ENCODE results near the gene CEBPG. TPM values are rescaled to one million over a fixed set of nuclear protein-coding genes. Genes with fewer than 3 reads are reported as not detected.

Gene CEBPG
- polyA plus RNA-seq, 1 donor from 2014 or later = 67.5 TPM

DNA sequence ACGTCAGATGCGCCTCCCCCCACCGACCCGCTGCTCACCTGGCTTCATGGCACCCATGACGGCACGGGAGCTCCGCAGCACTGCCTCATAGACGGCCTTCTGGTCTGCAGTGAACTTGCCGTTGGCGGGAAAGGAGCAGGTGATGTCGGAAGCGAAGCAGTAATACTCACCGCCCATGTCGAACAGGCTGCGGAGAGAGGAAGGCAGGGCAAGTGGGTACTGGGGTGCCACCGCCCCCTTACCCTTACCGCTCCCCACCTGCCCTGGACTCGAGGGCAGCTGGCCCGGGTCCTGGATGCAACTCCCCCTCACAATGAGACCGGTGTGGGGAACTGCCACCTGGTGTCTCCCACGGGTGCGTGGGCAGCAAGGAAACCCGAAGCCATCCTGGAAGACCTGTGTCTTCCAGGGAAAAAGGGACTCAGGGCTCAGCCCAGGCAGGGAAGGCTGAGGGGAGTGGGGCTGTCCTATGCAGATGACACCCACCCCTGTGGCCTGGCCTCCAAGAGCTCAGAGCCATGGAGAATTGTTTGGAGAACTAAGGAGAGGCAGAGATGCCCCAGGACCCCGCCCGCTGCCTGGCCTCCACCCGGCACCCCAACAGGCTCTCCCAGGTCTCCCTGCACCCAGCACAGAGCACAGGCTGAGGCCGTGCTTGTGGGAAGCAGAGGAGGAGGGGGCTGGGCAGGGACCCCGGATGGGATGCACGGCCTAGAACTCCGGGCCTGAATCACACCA lies 28.3 kb downstream of the CEBPG start:
- TF ChIP-seq EP300 (conservative IDR thresholded peaks at IDR 0.05; ENCODE audit: poor library complexity, severe bottlenecking) (no peak), TAF1 (IDR thresholded peaks at IDR 0.05; ENCODE audit: low read depth) (no peak), EZH2 (IDR thresholded peaks at IDR 0.05; ENCODE audit: borderline replicate concordance, insufficient read depth, low read length, poor library complexity, severe bottlenecking) (no peak), POLR2AphosphoS5 (IDR thresholded peaks at IDR 0.05) (no peak), RAD21 (conservative IDR thresholded peaks at IDR 0.05) (no peak), MXI1 (conservative IDR thresholded peaks at IDR 0.05; ENCODE audit: poor library complexity, severe bottlenecking) (no peak), SMC3 (conservative IDR thresholded peaks at IDR 0.05; ENCODE audit: poor library complexity) (no peak)
- TF ChIP-seq, protein P1, sequence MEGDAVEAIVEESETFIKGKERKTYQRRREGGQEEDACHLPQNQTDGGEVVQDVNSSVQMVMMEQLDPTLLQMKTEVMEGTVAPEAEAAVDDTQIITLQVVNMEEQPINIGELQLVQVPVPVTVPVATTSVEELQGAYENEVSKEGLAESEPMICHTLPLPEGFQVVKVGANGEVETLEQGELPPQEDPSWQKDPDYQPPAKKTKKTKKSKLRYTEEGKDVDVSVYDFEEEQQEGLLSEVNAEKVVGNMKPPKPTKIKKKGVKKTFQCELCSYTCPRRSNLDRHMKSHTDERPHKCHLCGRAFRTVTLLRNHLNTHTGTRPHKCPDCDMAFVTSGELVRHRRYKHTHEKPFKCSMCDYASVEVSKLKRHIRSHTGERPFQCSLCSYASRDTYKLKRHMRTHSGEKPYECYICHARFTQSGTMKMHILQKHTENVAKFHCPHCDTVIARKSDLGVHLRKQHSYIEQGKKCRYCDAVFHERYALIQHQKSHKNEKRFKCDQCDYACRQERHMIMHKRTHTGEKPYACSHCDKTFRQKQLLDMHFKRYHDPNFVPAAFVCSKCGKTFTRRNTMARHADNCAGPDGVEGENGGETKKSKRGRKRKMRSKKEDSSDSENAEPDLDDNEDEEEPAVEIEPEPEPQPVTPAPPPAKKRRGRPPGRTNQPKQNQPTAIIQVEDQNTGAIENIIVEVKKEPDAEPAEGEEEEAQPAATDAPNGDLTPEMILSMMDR (IDR thresholded peaks at IDR 0.05; ENCODE audit: poor library complexity, severe bottlenecking) = no peak
- TF ChIP-seq, protein P2, sequence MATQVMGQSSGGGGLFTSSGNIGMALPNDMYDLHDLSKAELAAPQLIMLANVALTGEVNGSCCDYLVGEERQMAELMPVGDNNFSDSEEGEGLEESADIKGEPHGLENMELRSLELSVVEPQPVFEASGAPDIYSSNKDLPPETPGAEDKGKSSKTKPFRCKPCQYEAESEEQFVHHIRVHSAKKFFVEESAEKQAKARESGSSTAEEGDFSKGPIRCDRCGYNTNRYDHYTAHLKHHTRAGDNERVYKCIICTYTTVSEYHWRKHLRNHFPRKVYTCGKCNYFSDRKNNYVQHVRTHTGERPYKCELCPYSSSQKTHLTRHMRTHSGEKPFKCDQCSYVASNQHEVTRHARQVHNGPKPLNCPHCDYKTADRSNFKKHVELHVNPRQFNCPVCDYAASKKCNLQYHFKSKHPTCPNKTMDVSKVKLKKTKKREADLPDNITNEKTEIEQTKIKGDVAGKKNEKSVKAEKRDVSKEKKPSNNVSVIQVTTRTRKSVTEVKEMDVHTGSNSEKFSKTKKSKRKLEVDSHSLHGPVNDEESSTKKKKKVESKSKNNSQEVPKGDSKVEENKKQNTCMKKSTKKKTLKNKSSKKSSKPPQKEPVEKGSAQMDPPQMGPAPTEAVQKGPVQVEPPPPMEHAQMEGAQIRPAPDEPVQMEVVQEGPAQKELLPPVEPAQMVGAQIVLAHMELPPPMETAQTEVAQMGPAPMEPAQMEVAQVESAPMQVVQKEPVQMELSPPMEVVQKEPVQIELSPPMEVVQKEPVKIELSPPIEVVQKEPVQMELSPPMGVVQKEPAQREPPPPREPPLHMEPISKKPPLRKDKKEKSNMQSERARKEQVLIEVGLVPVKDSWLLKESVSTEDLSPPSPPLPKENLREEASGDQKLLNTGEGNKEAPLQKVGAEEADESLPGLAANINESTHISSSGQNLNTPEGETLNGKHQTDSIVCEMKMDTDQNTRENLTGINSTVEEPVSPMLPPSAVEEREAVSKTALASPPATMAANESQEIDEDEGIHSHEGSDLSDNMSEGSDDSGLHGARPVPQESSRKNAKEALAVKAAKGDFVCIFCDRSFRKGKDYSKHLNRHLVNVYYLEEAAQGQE (IDR thresholded peaks at IDR 0.05; ENCODE audit: borderline replicate concordance) = no peak
- no peaks in the 10 kb centered on the region for H3K79me2 ChIP-seq (replicated peaks; ENCODE audit: insufficient read depth, low read length)
- H3K9me3 ChIP-seq (ENCODE audit: low read length) = no peaks in the 10 kb centered on the region
- no peak overlapping the region for H3K4me2 ChIP-seq (ENCODE audit: low read length)
- no peaks in the 10 kb centered on the region for H3K36me3 ChIP-seq (ENCODE audit: insufficient read depth, low read length)
- no peaks in the 10 kb centered on the region for H3K9me2 ChIP-seq (ENCODE audit: insufficient read depth, low read length)
- H3K4me3 ChIP-seq (ENCODE audit: low read length) = no peak overlapping the region
- H3K9ac ChIP-seq (ENCODE audit: low read length) = no peak overlapping the region
- H3K27ac ChIP-seq (ENCODE audit: low read length) = no peak overlapping the region
- H3F3A ChIP-seq (ENCODE audit: insufficient read depth, low read length, poor library complexity, severe bottlenecking) = no peaks in the 10 kb centered on the region
- H2AFZ ChIP-seq (ENCODE audit: low read depth, low read length) = no peak overlapping the region
- no peaks in the 10 kb centered on the region for H4K20me1 ChIP-seq (ENCODE audit: insufficient read depth)
- H3K27me3 ChIP-seq (ENCODE audit: insufficient read depth, low read depth, low read length) = no peaks in the 10 kb centered on the region

DNA sequence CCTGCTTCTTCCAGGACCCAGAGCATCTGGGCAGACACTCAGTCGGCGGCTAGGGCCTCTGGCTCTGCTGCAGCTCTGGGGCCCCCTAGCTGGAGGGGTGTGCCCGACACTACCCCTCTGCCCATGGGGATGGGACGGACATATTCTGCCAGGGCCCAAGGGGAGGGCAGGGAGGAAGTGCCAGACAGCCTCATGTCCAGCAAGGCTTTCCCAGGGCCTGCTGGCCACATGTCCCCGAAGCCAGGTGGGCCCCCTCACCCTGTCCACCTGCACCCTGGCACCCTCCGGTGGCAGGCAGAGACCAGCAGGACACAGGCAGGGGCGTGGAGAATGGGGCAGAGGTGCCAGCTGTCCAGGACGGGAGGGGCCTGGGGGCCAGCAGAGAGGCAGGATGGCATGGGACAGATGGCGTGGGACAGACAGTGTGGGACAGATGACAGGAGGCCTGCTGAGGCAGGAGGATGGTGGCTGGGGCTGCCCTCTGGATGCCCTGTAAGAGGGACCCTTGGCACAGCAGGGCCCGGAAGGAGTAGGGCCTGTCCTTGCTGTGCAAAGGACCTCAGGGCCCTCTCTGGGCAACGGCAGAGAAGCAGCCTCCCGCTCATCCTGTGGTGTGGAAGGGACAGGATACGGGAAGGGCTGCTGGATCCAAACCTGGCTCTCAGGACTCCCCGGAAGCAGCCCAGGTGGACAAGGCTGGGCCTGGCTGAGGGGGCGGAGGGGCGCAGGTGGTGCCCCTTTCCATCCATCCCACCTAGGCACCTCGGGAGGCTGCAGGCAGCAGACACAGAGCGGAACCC lies 29.1 kb downstream of the CEBPG start:
- no peak overlapping the region for H2AFZ ChIP-seq (ENCODE audit: low read depth, low read length)
- no peaks in the 10 kb centered on the region for H3K9me3 ChIP-seq (ENCODE audit: low read length)
- no peak overlapping the region for H3K4me2 ChIP-seq (ENCODE audit: low read length)
- TF ChIP-seq, protein P2 (IDR thresholded peaks at IDR 0.05; ENCODE audit: borderline replicate concordance) = no peak
- TF ChIP-seq POLR2AphosphoS5 (IDR thresholded peaks at IDR 0.05) (no peak), EP300 (conservative IDR thresholded peaks at IDR 0.05; ENCODE audit: poor library complexity, severe bottlenecking) (no peak), MXI1 (conservative IDR thresholded peaks at IDR 0.05; ENCODE audit: poor library complexity, severe bottlenecking) (no peak), EZH2 (IDR thresholded peaks at IDR 0.05; ENCODE audit: borderline replicate concordance, insufficient read depth, low read length, poor library complexity, severe bottlenecking) (no peak), RAD21 (conservative IDR thresholded peaks at IDR 0.05) (no peak), TAF1 (IDR thresholded peaks at IDR 0.05; ENCODE audit: low read depth) (no peak), SMC3 (conservative IDR thresholded peaks at IDR 0.05; ENCODE audit: poor library complexity) (no peak)
- TF ChIP-seq, protein P1 (IDR thresholded peaks at IDR 0.05; ENCODE audit: poor library complexity, severe bottlenecking) = no peak
- no peaks in the 10 kb centered on the region for H3K9me2 ChIP-seq (ENCODE audit: insufficient read depth, low read length)
- no peaks in the 10 kb centered on the region for H3K36me3 ChIP-seq (ENCODE audit: insufficient read depth, low read length)
- no peak overlapping the region for H3K4me3 ChIP-seq (ENCODE audit: low read length)
- H4K20me1 ChIP-seq (ENCODE audit: insufficient read depth) = no peaks in the 10 kb centered on the region
- H3K79me2 ChIP-seq (replicated peaks; ENCODE audit: insufficient read depth, low read length) = no peaks in the 10 kb centered on the region
- no peaks in the 10 kb centered on the region for H3F3A ChIP-seq (ENCODE audit: insufficient read depth, low read length, poor library complexity, severe bottlenecking)
- H3K27ac ChIP-seq (ENCODE audit: low read length) = no peak overlapping the region
- H3K9ac ChIP-seq (ENCODE audit: low read length) = no peak overlapping the region
- H3K27me3 ChIP-seq (ENCODE audit: insufficient read depth, low read depth, low read length) = no peaks in the 10 kb centered on the region
